Esophagus squamous epithelium (tissue), 5 donors: ENCODE results near the gene FBXL15. TPM values are rescaled to one million over a fixed set of nuclear protein-coding genes. Genes with fewer than 3 reads are reported as not detected.
A peak's percentile ranks its signal among the peaks of the same experiment; 100 is the strongest.

Source experiments
- DNase-seq: peaks from one replicate; lab custom pipeline; 2025; lab: John Stamatoyannopoulos, UW
- H3K27ac ChIP-seq, 4 donors: fragments of 200-600 bp; sonication (generic); one replicate each; pipeline ENCODE4 v1.5.1; 2016 to 2019; ENCODE audit warnings: mild to moderate bottlenecking in 1 of 4
- H3K27me3 ChIP-seq, 4 donors: fragments of 200-600 bp; sonication (generic); 1 replicate in 3 of 4; 2 replicates in 1 of 4; pipeline versions ENCODE4 v1.5.1 to v1.6.0; 2017 to 2021; ENCODE audit warnings: antibody characterized with exemption in 1 of 4
- H3K36me3 ChIP-seq, 3 donors: fragments of 200-600 bp; sonication (generic); one replicate each; pipeline ENCODE4 v1.5.1; 2016 to 2019
- H3K4me1 ChIP-seq, 3 donors: fragments of 200-600 bp; sonication (generic); one replicate each; pipeline ENCODE4 v1.5.1; 2017 to 2019
- H3K4me3 ChIP-seq, 4 donors: fragments of 200-600 bp; sonication (generic); 1 replicate in 3 of 4; 2 replicates in 1 of 4; pipeline ENCODE4 v1.5.1; 2016 to 2019; ENCODE audit warnings: mild to moderate bottlenecking in 2 of 4, moderate library complexity in 1 of 4
- H3K9me3 ChIP-seq, 3 donors: fragments of 200-600 bp; sonication (generic); one replicate each; pipeline ENCODE4 v1.5.1; 2016 to 2019
- POLR2A ChIP-seq, 4 donors: fragments of 450-650 bp; IDR thresholded peaks; one replicate each; pipeline ENCODE4 v1.6.1; 2017; ENCODE audit warnings: antibody characterized with exemption in 4 of 4, mild to moderate bottlenecking in 4 of 4, moderate library complexity in 3 of 4
- WGBS, 2 donors: methylation state at CpG; one replicate each; pipeline ENCODE4 v1.1.5; 2018; 5-methylcytosine and 5-hydroxymethylcytosine counted together
- intact Hi-C: fragments of 100-400 bp; cut with DNase I; formaldehyde crosslinking; loops from one replicate; pipeline ENCODE4 v1.15.0; 2022
- total RNA-seq, 4 donors: library from RNA; depleted of rRNA; stranded (reverse); fragments of >200 nt; gene quantifications; one replicate each; pipeline ENCODE4 v1.1.0, GENCODE V29; 2016
- TF ChIP-seq, protein P1 (sequence below), 6 experiments: fragments of 450-650 bp in 4 of 6; fragments of 200-600 bp in 2 of 6; sonication (generic) in 2 of 6; IDR thresholded peaks; one replicate each; pipeline ENCODE4 v1.5.1; 2016 to 2019; ENCODE audit warnings: antibody characterized with exemption in 6 of 6, mild to moderate bottlenecking in 4 of 6, moderate library complexity in 4 of 6
- donor health status: DM: yes; HTN: yes; CAD: no.

FBXL15 gene
- total RNA-seq, 4 donors from 2014 or later, result 10.6 to 20.2 (median 18.8) TPM

DNA sequence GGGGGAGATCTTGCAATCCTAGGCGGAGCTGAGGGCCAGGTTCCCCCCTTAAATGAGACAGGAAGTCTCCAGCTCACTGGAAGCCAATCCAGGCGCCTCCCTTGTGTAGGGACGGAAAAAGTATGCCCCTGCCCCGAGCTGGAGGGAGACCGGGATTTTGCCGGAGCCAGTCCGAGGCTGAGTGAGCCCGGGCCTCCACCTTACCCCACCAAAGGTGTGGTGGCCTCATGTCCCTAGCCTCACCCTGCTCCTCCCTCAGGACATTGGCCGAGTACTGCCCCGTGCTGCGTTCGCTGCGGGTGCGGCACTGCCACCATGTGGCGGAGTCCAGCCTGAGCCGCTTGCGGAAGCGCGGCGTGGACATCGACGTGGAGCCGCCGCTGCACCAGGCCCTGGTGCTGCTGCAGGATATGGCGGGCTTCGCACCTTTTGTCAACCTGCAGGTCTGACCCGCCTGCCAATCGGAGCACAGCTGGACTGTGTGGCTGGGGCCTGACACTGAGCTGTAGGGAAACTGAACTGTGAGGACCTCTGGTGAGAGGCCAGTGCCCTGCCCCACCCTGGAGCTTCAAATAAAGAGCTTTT, 2.0 kb downstream of the FBXL15 start:
- intact Hi-C loops, result no loop called here
- WGBS, 2 donors, result 0 to 21% methylated on average over 1 to 9 of the region's 28 CpGs
- peak in 1 of 4 donors; percentile 11 for TF ChIP-seq POLR2A (IDR thresholded peaks at IDR 0.05)
- TF ChIP-seq, protein P1, sequence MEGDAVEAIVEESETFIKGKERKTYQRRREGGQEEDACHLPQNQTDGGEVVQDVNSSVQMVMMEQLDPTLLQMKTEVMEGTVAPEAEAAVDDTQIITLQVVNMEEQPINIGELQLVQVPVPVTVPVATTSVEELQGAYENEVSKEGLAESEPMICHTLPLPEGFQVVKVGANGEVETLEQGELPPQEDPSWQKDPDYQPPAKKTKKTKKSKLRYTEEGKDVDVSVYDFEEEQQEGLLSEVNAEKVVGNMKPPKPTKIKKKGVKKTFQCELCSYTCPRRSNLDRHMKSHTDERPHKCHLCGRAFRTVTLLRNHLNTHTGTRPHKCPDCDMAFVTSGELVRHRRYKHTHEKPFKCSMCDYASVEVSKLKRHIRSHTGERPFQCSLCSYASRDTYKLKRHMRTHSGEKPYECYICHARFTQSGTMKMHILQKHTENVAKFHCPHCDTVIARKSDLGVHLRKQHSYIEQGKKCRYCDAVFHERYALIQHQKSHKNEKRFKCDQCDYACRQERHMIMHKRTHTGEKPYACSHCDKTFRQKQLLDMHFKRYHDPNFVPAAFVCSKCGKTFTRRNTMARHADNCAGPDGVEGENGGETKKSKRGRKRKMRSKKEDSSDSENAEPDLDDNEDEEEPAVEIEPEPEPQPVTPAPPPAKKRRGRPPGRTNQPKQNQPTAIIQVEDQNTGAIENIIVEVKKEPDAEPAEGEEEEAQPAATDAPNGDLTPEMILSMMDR (IDR thresholded peaks at IDR 0.05), result peak; percentile 66 to 80 (median 77)
- H3K36me3 ChIP-seq, result peaks cover 5 to 24% (median 9%) of the 10 kb centered on the region in 3 donors
- peak overlapping the region; percentile 66 to 97 (median 92) for H3K4me3 ChIP-seq
- no peaks in the 10 kb centered on the region for H3K9me3 ChIP-seq
- H3K27me3 ChIP-seq, result peaks cover 0 to 18% (median 0%) of the 10 kb centered on the region in 4 donors
- peak overlapping the region; percentile 87 to 96 (median 95) for H3K27ac ChIP-seq
- peaks cover 29 to 50% (median 32%) of the 10 kb centered on the region in 3 donors for H3K4me1 ChIP-seq
- no peak for DNase-seq

- peaks cover 0 to 11% (median 0%) of the 10 kb centered on the region in 4 donors for H3K27me3 ChIP-seq
- no peak for DNase-seq
- no peaks in the 10 kb centered on the region for H3K9me3 ChIP-seq
- peak overlapping the region in 1 of 4 donors; percentile 89 for H3K4me3 ChIP-seq
- H3K36me3 ChIP-seq, result peaks cover 5 to 24% (median 9%) of the 10 kb centered on the region in 3 donors
- 93 to 97% methylated on average over 8 of the region's 13 CpGs for WGBS, 2 donors
- H3K27ac ChIP-seq, result peak overlapping the region in 3 of 4 donors; percentile 95 to 96 (median 95)
- H3K4me1 ChIP-seq, result peaks cover 29 to 53% (median 32%) of the 10 kb centered on the region in 3 donors
- TF ChIP-seq, protein P1 (IDR thresholded peaks at IDR 0.05), result no peak
- intact Hi-C loops, result no loop called here
Measured at GRCh38 chr10:102423372-102423968, 2.8 kb downstream of the FBXL15 start.

GRCh38 chr10:102424145-102424544, 3.5 kb downstream of the FBXL15 start:
- Histone ChIP-seq H3K36me3 (peaks cover 5 to 24% (median 9%) of the 10 kb centered on the region in 3 donors), H3K9me3 (no peaks in the 10 kb centered on the region), H3K27me3 (peaks cover 0 to 4% (median 0%) of the 10 kb centered on the region in 4 donors), H3K27ac (no peak overlapping the region), H3K4me1 (peaks cover 26 to 46% (median 29%) of the 10 kb centered on the region in 3 donors), H3K4me3 (no peak overlapping the region)
- no peak for DNase-seq
- TF ChIP-seq, protein P1 (IDR thresholded peaks at IDR 0.05), result no peak
- TF ChIP-seq POLR2A (IDR thresholded peaks at IDR 0.05), result no peak
- 80% methylated on average over 2 of the region's 9 CpGs; no CpG with 5 or more reads in 1 of the 2 donors for WGBS, 2 donors
- intact Hi-C loops, result no loop called here

DNA sequence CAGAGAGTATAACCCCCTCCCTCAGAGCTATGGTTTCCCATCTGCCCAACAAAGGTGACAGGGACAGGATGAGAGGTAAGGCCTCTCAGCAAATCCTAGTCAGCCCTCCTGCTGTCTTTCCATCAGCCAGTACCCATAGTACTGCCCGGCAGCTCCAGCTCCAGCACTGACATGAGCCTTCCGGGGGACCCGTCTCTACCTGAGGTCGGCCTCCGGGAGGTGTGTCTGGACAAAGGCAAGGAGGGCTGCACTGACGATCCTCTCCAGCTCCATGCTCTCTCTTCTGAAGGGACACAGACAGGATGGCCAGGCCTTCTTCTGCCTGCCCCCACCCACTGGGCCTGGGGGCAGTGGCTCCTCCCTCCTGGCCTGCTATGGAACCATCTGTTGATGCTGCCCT, 4.3 kb downstream of the FBXL15 start:
- no peak overlapping the region for H3K27ac ChIP-seq
- H3K4me1 ChIP-seq, result peaks cover 18 to 38% (median 21%) of the 10 kb centered on the region in 3 donors
- H3K4me3 ChIP-seq, result no peak overlapping the region
- TF ChIP-seq, protein P1 (IDR thresholded peaks at IDR 0.05), result no peak
- TF ChIP-seq POLR2A (IDR thresholded peaks at IDR 0.05), result no peak
- H3K27me3 ChIP-seq, result no peaks in the 10 kb centered on the region
- no peak for DNase-seq
- WGBS, 2 donors, result 50 to 88% methylated on average over 1 to 4 of the region's 6 CpGs
- H3K9me3 ChIP-seq, result no peaks in the 10 kb centered on the region
- intact Hi-C loops, result no loop called here
- peaks cover 5 to 24% (median 9%) of the 10 kb centered on the region in 3 donors for H3K36me3 ChIP-seq

GRCh38 chr10:102425444-102425843, 4.8 kb downstream of the FBXL15 start:
- intact Hi-C loops, result no loop called here
- WGBS, 2 donors, result 88 to 100% methylated on average over 1 of the region's 1 CpG
- peaks cover 14 to 33% (median 16%) of the 10 kb centered on the region in 3 donors for H3K4me1 ChIP-seq
- no peak for DNase-seq
- H3K27me3 ChIP-seq, result no peaks in the 10 kb centered on the region
- H3K36me3 ChIP-seq, result peaks cover 5 to 24% (median 9%) of the 10 kb centered on the region in 3 donors
- TF ChIP-seq, protein P1 (IDR thresholded peaks at IDR 0.05), result no peak
- TF ChIP-seq POLR2A (IDR thresholded peaks at IDR 0.05), result no peak
- no peaks in the 10 kb centered on the region for H3K9me3 ChIP-seq
- H3K4me3 ChIP-seq, result no peak overlapping the region
- no peak overlapping the region for H3K27ac ChIP-seq
